Astrocyte of the cerebellum (primary cell): ENCODE results near the gene C1orf198.

Experiments
- DNase-seq: peaks from one replicate; pipeline ENCODE4 v3.0.0-alpha.2; 2011; ENCODE audit warnings: low read depth
- H3K4me3 ChIP-seq: 2 replicates; pipeline ENCODE4 v1.5.1; 2011; ENCODE audit warnings: mild to moderate bottlenecking, low read depth, low read length, moderate library complexity
- CTCF ChIP-seq: IDR thresholded peaks from 2 replicates; pipeline ENCODE4 v1.5.1; 2012; ENCODE audit warnings: low read length, low read depth, moderate library complexity, mild to moderate bottlenecking; ENCODE audit errors: missing control alignments
- in situ Hi-C: cut with HindIII; loops from 2 replicates; pipeline ENCODE4 v1.10.0; 2017; ENCODE audit warnings: low sequenced_read_pairs

Gene C1orf198

GRCh38 chr1:230878591-230878990 is 10.3 kb upstream of the C1orf198 start:
- in situ Hi-C loops, result no loop called here
- no peak overlapping the region for H3K4me3 ChIP-seq
- DNase-seq, result peak; percentile 53
- no peak for TF ChIP-seq CTCF

GRCh38 chr1:230877924-230878590 is 9.7 kb upstream of the C1orf198 start:
- H3K4me3 ChIP-seq, result no peak overlapping the region
- TF ChIP-seq CTCF, result no peak
- in situ Hi-C loops, result no loop called here
- DNase-seq, result no peak

GRCh38 chr1:230877146-230877923 is 9.0 kb upstream of the C1orf198 start:
- no peak for TF ChIP-seq CTCF
- no peak overlapping the region for H3K4me3 ChIP-seq
- in situ Hi-C loops, result no loop called here

GRCh38 chr1:230876660-230877059 is 8.3 kb upstream of the C1orf198 start:
- H3K4me3 ChIP-seq, result no peak overlapping the region
- no peak for DNase-seq
- in situ Hi-C loops, result no loop called here
- TF ChIP-seq CTCF, result no peak

More at GRCh38 chr1:230877146-230877923, 9.0 kb upstream of the C1orf198 start:
- no peak for DNase-seq

- no peak overlapping the region for H3K4me3 ChIP-seq
- in situ Hi-C loops, result no loop called here
- no peak for DNase-seq
- no peak for TF ChIP-seq CTCF
Observed at GRCh38 chr1:230875370-230875769, 7.0 kb upstream of the C1orf198 start.

- no peak for DNase-seq
- no peak for TF ChIP-seq CTCF
- in situ Hi-C loops, result no loop called here
- no peak overlapping the region for H3K4me3 ChIP-seq
Observed at GRCh38 chr1:230870916-230871315, 2.6 kb upstream of the C1orf198 start.
